Middle frontal gyrus (tissue), 1 donor: ENCODE measurements around the gene CYLC1.

Experiments
- DNase-seq: peaks from one replicate; pipeline ENCODE4 v3.0.0-alpha.2; 2015; ENCODE audit warnings: low spot score; ENCODE audit errors: extremely low spot score

Gene CYLC1, protein sequence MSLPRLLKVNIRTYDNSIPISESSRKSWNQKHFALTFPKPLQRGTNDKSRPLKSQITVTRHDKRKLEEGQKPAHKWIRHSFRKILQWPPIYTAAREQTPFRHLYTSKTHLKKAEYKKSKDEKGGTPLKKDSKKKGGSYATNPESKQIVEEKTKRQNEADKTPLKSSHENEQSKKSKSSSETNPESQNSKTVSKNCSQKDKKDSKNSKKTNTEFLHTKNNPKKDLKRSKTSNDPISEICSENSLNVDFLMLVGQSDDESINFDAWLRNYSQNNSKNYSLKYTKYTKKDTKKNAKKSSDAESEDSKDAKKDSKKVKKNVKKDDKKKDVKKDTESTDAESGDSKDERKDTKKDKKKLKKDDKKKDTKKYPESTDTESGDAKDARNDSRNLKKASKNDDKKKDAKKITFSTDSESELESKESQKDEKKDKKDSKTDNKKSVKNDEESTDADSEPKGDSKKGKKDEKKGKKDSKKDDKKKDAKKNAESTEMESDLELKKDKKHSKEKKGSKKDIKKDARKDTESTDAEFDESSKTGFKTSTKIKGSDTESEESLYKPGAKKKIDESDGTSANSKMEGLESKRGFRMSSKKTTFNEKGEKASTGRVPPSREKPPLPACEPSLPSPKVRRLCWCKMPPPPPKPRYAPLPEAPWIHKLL

DNA sequence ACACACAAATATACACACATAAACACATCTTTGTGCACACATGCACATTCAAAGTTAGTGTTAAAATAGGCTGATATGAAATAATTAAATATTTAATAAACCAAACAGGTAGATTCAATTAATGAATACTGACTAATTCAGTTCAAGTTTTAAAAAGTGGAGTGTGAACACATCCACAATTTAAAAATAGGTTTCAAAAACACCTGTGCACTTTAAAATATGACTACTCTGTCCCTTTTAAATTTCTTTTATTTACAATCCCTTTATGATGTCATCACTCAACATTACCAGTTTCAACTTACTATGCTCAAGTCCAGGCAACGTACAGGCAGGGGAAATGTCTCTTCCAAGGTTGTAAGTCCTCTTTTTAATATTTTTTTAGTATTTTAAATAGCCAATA lies at the start of gene CYLC1:
TSS of gene CYLC1 (plus strand) at position 301 of the 400 bp plus-strand sequence. CDS start at position 338, 37 bp downstream.
- no peak for DNase-seq

DNA sequence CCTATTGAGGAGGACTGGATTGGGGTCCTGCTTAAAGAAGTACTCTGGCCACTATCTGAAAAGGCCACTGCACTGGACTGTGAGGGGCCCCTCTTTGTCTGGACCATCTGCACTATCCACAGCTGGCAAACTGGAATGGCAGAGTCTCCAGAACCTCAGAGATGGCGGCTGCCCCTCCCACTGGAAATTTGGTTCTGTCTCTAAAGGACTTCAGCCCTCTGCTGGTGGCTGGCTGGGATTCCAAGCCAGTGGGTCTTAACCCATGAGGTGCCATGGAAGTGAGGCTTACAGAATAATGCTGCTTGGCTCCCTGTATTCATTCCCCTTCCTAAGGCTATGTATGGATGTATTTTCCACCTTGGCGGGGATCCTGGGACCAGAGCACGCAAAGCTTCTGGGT lies 41.6 kb upstream of the CYLC1 start:
- DNase-seq: no peak

DNA sequence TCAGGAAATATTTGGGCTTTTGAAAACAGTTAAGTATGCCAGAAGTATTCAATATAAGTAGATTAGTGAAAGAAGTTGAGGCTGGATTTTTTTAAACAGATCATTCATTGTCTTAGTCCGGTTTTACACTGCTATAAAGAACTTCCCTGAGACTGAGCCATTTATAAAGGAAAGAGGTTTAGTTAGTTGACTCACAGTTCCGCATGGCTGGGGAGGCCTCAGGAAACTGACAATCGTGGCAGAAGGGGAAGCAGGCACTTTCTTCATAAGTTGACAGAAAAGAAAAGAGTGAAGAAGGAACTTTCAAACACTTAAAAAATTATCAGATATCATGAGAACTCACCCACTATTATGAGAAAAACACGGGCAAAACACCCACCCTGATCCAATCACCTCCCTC lies 31.1 kb upstream of the CYLC1 start:
- no peak for DNase-seq

DNA sequence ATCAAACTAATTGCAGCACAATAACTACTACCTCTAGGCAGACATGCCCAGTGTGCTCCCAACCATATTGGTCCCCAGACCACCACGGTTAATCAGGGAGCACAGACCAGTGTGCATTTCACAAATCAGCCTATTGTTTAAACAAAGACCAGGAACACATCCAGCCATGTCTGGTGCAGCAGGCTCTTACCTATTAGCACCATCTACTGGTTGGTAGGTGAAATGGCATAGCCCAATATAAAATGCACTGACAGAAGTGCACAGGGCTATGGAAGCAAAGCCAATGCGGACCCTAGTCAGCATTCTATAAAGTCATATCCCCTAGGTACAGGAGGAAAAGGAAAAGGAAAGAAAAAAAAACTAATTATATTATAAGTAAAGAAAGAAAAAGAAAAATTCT lies 15.5 kb upstream of the CYLC1 start:
- no peak for DNase-seq

DNA sequence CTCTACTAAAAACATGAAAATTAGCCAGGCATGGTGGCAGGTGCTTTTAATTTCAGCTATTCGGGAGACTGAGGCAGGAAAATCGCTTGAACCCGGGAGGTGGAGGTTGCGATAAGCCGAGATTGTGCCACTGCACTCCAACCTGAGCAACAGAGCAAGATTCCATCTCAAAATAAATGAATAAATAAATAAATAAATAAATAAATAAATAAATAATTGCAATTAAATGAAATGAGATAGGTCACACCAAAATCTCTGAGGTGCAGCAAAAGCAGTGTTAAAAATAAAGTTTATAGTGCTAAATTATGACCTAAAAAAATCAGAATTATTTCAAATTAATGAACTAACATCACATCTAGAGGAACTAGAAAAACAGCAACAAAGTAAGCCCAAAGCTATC lies 13.6 kb upstream of the CYLC1 start:
- DNase-seq: no peak

DNA sequence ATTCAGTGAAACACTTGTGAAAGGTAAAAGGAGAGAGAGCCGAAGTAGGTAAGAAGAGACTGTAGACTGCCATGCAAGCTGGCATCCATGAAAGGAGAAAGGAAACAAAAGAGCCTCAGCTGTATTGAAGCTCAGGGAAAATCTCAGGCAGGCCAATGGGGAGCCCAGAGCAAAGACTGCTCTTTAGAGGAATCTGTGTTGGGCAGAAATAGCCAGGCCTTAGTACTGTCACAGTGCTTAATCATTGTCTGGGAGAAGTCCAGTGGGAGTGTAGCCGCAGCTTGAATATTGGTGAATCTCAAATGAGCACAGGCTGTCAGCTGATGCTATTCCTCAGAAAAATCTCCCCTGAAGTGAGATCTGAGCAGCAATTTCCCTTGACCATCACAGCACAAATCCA lies 27.6 kb downstream of the CYLC1 start:
- DNase-seq: no peak

DNA sequence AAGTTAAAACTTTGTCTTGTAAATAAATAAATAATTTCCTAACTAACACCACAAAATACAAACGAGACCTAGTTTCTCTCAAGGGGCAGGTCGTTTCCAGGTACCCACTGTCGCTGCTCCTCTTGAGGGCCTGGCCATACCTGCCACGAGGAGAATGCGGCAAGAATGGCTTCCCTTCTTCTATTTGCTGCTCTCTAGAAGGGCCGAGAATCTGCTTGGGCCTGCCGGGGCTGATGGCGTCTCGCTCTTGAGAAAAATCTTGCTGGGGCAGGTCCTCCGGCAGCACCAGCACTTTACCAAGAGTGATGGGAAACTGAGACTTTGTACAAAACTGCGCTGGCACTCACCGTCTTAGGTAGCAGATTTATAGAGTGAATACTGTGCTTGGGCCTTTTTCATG lies 31.5 kb downstream of the CYLC1 start:
- no peak for DNase-seq

DNA sequence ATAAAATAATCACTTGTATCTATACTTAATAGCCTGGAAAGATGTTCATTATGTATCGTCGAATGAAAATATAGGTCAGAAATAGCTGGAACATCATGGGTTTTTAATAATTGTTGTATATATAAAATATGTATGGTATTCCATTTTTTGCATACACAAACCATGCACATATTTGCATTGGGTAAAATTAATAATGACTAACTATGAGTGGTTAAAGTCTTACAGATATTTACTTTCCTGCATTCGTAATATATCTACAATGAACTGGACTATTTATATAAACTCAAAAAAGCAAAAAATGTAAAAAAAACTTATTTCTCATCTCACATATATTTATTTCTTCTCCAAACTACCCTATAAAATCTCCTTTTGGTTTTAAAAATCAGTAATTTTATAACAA lies 46.0 kb downstream of the CYLC1 start:
- no peak for DNase-seq

DNA sequence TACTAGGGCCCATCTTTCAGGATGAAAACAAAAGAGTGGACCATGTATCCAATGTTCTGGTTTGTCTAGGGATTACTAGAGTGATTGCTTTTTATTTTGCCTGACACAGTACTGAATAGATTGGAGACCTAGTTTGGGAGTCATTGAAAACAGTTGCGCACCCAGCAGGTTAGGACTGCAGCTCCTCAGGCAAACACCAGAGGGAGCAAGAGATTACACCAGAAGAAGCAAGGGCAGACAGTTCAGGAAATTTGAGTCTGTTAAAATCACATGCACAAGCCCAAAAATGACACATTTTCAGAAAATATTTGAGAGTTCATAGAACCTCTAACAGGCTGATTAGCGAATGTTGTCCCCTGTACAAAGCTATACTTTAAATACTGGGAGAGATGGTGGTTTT lies 55.6 kb downstream of the CYLC1 start:
- no peak for DNase-seq

DNA sequence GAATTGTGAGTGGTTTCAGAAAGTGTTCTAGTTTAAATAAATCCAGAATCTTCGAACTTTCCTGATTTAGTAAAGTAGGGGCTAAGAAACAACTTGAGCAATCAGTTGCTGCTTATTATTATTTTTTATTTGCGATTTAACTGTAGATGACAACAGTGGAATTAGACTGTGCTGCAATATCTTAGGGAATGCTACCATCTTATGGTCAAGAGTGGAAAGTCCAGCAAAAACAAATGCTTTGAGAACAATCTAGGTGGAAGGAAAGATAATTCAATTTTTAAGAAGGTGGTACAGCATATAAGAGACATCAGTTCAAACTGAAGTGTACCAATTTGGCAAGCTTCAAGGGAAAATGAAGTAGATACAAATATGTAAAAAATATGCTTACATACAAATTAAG lies 73.3 kb downstream of the CYLC1 start:
- DNase-seq: no peak
